HEK293 (cell line): ENCODE data around the gene SLC34A3.

Source experiments
- CTCF ChIA-PET: fragments of 350-600 bp; formaldehyde crosslinking; extraction: SDS; loops from one replicate; lab custom pipeline; 2021; ENCODE audit warnings: antibody characterized with exemption; lab: Yijun Ruan, JAX
- POLR2A ChIA-PET: fragments of 300-600 bp; formaldehyde crosslinking; extraction: SDS; loops from one replicate; lab custom pipeline; 2020; ENCODE audit warnings: antibody characterized with exemption, inconsistent platforms; lab: Yijun Ruan, JAX
- H3K27ac ChIP-seq: fragments of 200-500 bp; sonication (Bioruptor generic); 2 replicates; pipeline ENCODE4 v1.5.1; 2014; ENCODE audit warnings: low read depth, low read length, control low read depth, inconsistent platforms; ENCODE audit errors: extremely low read depth
- H3K36me3 ChIP-seq, 2 experiments: fragments of 200-500 bp in 1 of 2; sonication (Bioruptor generic) in 1 of 2; 1 replicate in 1 of 2; 2 replicates in 1 of 2; pipeline ENCODE4 v1.5.1; 2014 to 2017; ENCODE audit warnings: inconsistent platforms in 2 of 2, low read length in 2 of 2; ENCODE audit not compliant: control insufficient read depth in 2 of 2, insufficient read depth in 1 of 2
- H3K4me1 ChIP-seq: fragments of 200-500 bp; sonication (Bioruptor generic); 2 replicates; pipeline ENCODE4 v1.5.1; 2014; ENCODE audit warnings: mild to moderate bottlenecking, low read length, inconsistent platforms; ENCODE audit not compliant: control insufficient read depth, insufficient read depth
- H3K4me3 ChIP-seq: 2 replicates; pipeline ENCODE4 v1.5.1; 2011; ENCODE audit warnings: low read depth, mild to moderate bottlenecking, control low read depth, low read length, moderate library complexity
- H3K9me3 ChIP-seq: fragments of 200-500 bp; sonication (Bioruptor generic); 2 replicates; pipeline ENCODE4 v1.5.1; 2014; ENCODE audit warnings: low read depth, low read length, inconsistent platforms; ENCODE audit not compliant: control insufficient read depth, insufficient read depth
- HOXC10 ChIP-seq: sonication (generic); formaldehyde crosslinking; IDR thresholded peaks from 2 replicates; pipeline ENCODE4 v1.8.1; 2023; ENCODE audit warnings: mild to moderate bottlenecking, missing genetic modification reagents
- KLF16 ChIP-seq: fragments of 450-650 bp; formaldehyde crosslinking; IDR thresholded peaks from 2 replicates; pipeline ENCODE4 v1.5.1; 2017; ENCODE audit warnings: missing biosample characterization, missing genetic modification characterization
- MZF1 ChIP-seq: fragments of 450-650 bp; formaldehyde crosslinking; IDR thresholded peaks from 2 replicates; pipeline ENCODE4 v1.5.1; 2017; ENCODE audit warnings: missing biosample characterization, missing genetic modification characterization, borderline replicate concordance
- SETDB1 ChIP-seq: IDR thresholded peaks from one replicate; pipeline ENCODE4 v1.6.1; 2017; ENCODE audit warnings: mild to moderate bottlenecking, low read length, moderate library complexity, mixed read lengths; ENCODE audit not compliant: insufficient read length
- TCF7L2 ChIP-seq: IDR thresholded peaks from 2 replicates; pipeline ENCODE4 v1.6.1; 2011; ENCODE audit warnings: low read depth, mild to moderate bottlenecking, inconsistent platforms, low read length, moderate library complexity, borderline replicate concordance
- ZEB2 ChIP-seq: fragments of 450-650 bp; formaldehyde crosslinking; IDR thresholded peaks from 2 replicates; pipeline ENCODE4 v1.5.1; 2016; ENCODE audit warnings: missing biosample characterization, missing genetic modification characterization
- ZFHX2 ChIP-seq: fragments of 450-650 bp; formaldehyde crosslinking; conservative IDR thresholded peaks from 2 replicates; pipeline ENCODE4 v1.5.1; 2016; ENCODE audit warnings: missing biosample characterization, missing genetic modification characterization
- ZFP3 ChIP-seq: fragments of 450-650 bp; formaldehyde crosslinking; IDR thresholded peaks from 2 replicates; pipeline ENCODE4 v1.5.1; 2016; ENCODE audit warnings: low read depth, missing biosample characterization, missing genetic modification characterization
- ZNF146 ChIP-seq: fragments of 450-650 bp; formaldehyde crosslinking; IDR thresholded peaks from 2 replicates; pipeline ENCODE4 v1.5.1; 2016; ENCODE audit warnings: missing biosample characterization, missing genetic modification characterization
- ZNF169 ChIP-seq: fragments of 450-650 bp; formaldehyde crosslinking; IDR thresholded peaks from 2 replicates; pipeline ENCODE4 v1.5.1; 2016; ENCODE audit warnings: missing biosample characterization, missing genetic modification characterization
- ZNF202 ChIP-seq: fragments of 450-650 bp; formaldehyde crosslinking; IDR thresholded peaks from 2 replicates; pipeline ENCODE4 v1.5.1; 2016; ENCODE audit warnings: missing biosample characterization, missing genetic modification characterization, borderline replicate concordance
- ZNF311 ChIP-seq: fragments of 450-650 bp; formaldehyde crosslinking; IDR thresholded peaks from 2 replicates; pipeline ENCODE4 v1.5.1; 2017; ENCODE audit warnings: missing biosample characterization, missing genetic modification characterization, borderline replicate concordance
- ZNF37A ChIP-seq: fragments of 450-650 bp; IDR thresholded peaks from 2 replicates; pipeline ENCODE4 v1.5.1; 2018; ENCODE audit warnings: missing biosample characterization, missing genetic modification characterization
- ZNF529 ChIP-seq: fragments of 450-650 bp; formaldehyde crosslinking; IDR thresholded peaks from 2 replicates; pipeline ENCODE4 v1.5.1; 2017; ENCODE audit warnings: missing genetic modification characterization, missing biosample characterization; ENCODE audit not compliant: insufficient replicate concordance
- ZNF549 ChIP-seq: fragments of 450-650 bp; IDR thresholded peaks from 2 replicates; pipeline ENCODE4 v1.5.1; 2018; ENCODE audit warnings: missing biosample characterization, missing genetic modification characterization, mild to moderate bottlenecking, inconsistent platforms, moderate library complexity
- ZNF558 ChIP-seq: fragments of 450-650 bp; formaldehyde crosslinking; IDR thresholded peaks from 2 replicates; pipeline ENCODE4 v1.5.1; 2016; ENCODE audit warnings: missing biosample characterization, missing genetic modification characterization
- ZNF629 ChIP-seq: fragments of 450-650 bp; formaldehyde crosslinking; IDR thresholded peaks from 2 replicates; pipeline ENCODE4 v1.5.1; 2017; ENCODE audit warnings: missing biosample characterization, missing genetic modification characterization
- ZNF707 ChIP-seq: fragments of 450-650 bp; formaldehyde crosslinking; IDR thresholded peaks from 2 replicates; pipeline ENCODE4 v1.5.1; 2016; ENCODE audit warnings: missing biosample characterization, missing genetic modification characterization
- ZNF792 ChIP-seq: fragments of 450-650 bp; formaldehyde crosslinking; IDR thresholded peaks from 2 replicates; pipeline ENCODE4 v1.5.1; 2016; ENCODE audit warnings: missing biosample characterization, missing genetic modification characterization
- TF ChIP-seq, protein P1 (sequence below): fragments of 450-650 bp; formaldehyde crosslinking; IDR thresholded peaks from 2 replicates; pipeline ENCODE4 v1.5.1; 2016; ENCODE audit warnings: missing biosample characterization, missing genetic modification characterization
- TF ChIP-seq, protein P2 (sequence below): fragments of 450-650 bp; formaldehyde crosslinking; IDR thresholded peaks from 2 replicates; pipeline ENCODE4 v1.5.1; 2016; ENCODE audit warnings: missing biosample characterization, missing genetic modification characterization, borderline replicate concordance
- TF ChIP-seq, protein P3 (sequence below): fragments of 450-650 bp; formaldehyde crosslinking; IDR thresholded peaks from 2 replicates; pipeline ENCODE4 v1.5.1; 2016; ENCODE audit warnings: missing biosample characterization, missing genetic modification characterization
- TF ChIP-seq, protein P4 (sequence below): fragments of 450-650 bp; formaldehyde crosslinking; IDR thresholded peaks from 2 replicates; pipeline ENCODE4 v1.5.1; 2017; ENCODE audit warnings: missing biosample characterization, missing genetic modification characterization
- TF ChIP-seq, protein P5 (sequence below): fragments of 450-650 bp; formaldehyde crosslinking; IDR thresholded peaks from 2 replicates; pipeline ENCODE4 v1.5.1; 2017; ENCODE audit warnings: missing biosample characterization, missing genetic modification characterization

SLC34A3 gene

DNA sequence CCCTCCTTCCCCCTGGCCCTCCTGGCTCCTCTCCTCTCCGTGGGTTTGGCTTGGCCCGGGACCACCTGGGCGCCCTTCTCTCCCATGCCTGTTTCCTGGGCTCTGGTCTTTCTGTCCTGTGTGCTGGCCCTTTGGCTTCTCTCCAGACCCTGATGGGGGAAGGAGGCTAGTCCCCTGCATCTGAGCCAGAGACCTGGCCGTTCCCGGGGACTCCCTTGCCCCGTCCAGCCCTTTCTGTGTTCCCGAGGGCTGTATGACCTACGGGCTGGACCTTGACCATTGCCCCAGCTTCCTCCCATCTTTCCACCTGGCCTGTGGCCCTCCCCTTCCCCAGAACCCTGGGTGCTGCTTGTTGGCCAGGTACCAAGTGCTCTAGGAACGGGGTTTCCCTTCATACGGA, 32.8 kb downstream of the SLC34A3 start:
- CTCF ChIA-PET, result interaction anchor here (0.6 to 6.1 kb wide), 4 partner anchors 9 to 27 kb away, joined by 3 to 37 read pairs (median 4); no protein-coding TSS in a partner anchor
- no peaks in the 10 kb centered on the region for H3K9me3 ChIP-seq
- no peak overlapping the region for H3K4me3 ChIP-seq
- peaks cover 6 to 48% of the 10 kb centered on the region in 2 experiments; a peak in 2 of 3 replicates for H3K36me3 ChIP-seq
- H3K27ac ChIP-seq, result no peak overlapping the region
- no peaks in the 10 kb centered on the region for H3K4me1 ChIP-seq
- POLR2A ChIA-PET, result interaction anchor here (1.0 to 10.1 kb wide), 2 partner anchors 22 to 40 kb away, joined by 3 to 103 read pairs; partner anchors contain the start of gene TUBB4B
- TF ChIP-seq ZNF37A (tag by site-specific recombination) (no peak), ZNF529 (no peak), ZFHX2 (tag by site-specific recombination) (no peak), ZNF792 (no peak), HOXC10 (no peak), ZNF707 (tag by site-specific recombination) (no peak), ZNF146 (tag by site-specific recombination) (no peak), ZNF169 (no peak), ZNF629 (tag by site-specific recombination) (no peak), TCF7L2 (no peak), KLF16 (tag by site-specific recombination) (no peak), ZNF549 (tag by site-specific recombination) (no peak), ZEB2 (tag by site-specific recombination) (no peak)
- TF ChIP-seq, protein P1, sequence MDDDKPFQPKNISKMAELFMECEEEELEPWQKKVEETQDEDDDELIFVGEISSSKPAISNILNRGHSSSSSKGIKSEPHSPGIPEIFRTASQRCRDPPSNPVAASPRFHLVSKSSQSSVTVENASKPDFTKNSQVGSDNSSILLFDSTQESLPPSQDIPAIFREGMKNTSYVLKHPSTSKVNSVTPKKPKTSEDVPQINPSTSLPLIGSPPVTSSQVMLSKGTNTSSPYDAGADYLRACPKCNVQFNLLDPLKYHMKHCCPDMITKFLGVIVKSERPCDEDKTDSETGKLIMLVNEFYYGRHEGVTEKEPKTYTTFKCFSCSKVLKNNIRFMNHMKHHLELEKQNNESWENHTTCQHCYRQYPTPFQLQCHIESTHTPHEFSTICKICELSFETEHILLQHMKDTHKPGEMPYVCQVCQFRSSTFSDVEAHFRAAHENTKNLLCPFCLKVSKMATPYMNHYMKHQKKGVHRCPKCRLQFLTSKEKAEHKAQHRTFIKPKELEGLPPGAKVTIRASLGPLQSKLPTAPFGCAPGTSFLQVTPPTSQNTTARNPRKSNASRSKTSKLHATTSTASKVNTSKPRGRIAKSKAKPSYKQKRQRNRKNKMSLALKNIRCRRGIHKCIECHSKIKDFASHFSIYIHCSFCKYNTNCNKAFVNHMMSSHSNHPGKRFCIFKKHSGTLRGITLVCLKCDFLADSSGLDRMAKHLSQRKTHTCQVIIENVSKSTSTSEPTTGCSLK (tag by site-specific recombination), result no peak
- TF ChIP-seq, protein P2, sequence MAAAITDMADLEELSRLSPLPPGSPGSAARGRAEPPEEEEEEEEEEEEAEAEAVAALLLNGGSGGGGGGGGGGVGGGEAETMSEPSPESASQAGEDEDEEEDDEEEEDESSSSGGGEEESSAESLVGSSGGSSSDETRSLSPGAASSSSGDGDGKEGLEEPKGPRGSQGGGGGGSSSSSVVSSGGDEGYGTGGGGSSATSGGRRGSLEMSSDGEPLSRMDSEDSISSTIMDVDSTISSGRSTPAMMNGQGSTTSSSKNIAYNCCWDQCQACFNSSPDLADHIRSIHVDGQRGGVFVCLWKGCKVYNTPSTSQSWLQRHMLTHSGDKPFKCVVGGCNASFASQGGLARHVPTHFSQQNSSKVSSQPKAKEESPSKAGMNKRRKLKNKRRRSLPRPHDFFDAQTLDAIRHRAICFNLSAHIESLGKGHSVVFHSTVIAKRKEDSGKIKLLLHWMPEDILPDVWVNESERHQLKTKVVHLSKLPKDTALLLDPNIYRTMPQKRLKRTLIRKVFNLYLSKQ (tag by site-specific recombination), result no peak
- TF ChIP-seq, protein P3, sequence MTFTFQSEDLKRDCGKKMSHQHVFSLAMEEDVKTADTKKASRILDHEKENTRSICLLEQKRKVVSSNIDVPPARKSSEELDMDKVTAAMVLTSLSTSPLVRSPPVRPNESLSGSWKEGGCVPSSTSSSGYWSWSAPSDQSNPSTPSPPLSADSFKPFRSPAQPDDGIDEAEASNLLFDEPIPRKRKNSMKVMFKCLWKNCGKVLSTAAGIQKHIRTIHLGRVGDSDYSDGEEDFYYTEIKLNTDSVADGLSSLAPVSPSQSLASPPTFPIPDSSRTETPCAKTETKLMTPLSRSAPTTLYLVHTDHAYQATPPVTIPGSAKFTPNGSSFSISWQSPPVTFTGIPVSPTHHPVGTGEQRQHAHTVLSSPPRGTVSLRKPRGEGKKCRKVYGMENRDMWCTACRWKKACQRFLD (tag by site-specific recombination), result no peak
- TF ChIP-seq, protein P4, sequence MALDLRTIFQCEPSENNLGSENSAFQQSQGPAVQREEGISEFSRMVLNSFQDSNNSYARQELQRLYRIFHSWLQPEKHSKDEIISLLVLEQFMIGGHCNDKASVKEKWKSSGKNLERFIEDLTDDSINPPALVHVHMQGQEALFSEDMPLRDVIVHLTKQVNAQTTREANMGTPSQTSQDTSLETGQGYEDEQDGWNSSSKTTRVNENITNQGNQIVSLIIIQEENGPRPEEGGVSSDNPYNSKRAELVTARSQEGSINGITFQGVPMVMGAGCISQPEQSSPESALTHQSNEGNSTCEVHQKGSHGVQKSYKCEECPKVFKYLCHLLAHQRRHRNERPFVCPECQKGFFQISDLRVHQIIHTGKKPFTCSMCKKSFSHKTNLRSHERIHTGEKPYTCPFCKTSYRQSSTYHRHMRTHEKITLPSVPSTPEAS (tag by site-specific recombination), result no peak
- TF ChIP-seq, all 188 proteins: peak for 0

DNA sequence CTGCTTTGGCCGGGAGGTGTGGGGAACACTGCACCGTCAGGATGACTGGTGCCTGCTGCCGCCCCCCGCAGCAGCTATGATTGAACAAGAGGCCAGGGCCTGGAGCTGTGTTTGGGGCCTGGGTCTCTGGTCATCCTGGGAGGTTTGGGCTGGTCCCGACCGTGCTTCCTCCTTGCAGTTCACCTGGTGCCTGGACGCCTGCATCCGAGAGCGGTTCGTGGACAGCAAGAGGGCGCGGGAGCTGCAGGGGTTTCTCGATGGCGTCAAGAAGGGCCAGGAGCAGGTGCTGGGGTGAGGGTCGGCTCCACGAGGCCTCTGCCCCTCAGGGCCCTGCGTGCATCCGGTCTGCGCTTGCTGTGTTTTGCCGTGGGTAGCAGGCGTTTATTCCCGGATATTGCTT, 33.4 kb downstream of the SLC34A3 start:
- no peak for TF ChIP-seq MZF1 (tag by site-specific recombination)
- TF ChIP-seq ZNF558 (tag by site-specific recombination), result no peak
- TF ChIP-seq ZNF311 (tag by site-specific recombination), result no peak
- no peak for TF ChIP-seq SETDB1
- no peak for TF ChIP-seq ZFP3 (tag by site-specific recombination)
- TF ChIP-seq, protein P5, sequence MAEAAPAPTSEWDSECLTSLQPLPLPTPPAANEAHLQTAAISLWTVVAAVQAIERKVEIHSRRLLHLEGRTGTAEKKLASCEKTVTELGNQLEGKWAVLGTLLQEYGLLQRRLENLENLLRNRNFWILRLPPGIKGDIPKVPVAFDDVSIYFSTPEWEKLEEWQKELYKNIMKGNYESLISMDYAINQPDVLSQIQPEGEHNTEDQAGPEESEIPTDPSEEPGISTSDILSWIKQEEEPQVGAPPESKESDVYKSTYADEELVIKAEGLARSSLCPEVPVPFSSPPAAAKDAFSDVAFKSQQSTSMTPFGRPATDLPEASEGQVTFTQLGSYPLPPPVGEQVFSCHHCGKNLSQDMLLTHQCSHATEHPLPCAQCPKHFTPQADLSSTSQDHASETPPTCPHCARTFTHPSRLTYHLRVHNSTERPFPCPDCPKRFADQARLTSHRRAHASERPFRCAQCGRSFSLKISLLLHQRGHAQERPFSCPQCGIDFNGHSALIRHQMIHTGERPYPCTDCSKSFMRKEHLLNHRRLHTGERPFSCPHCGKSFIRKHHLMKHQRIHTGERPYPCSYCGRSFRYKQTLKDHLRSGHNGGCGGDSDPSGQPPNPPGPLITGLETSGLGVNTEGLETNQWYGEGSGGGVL (tag by site-specific recombination), result no peak
- TF ChIP-seq ZNF202, result no peak
- Histone ChIP-seq H3K36me3 (peaks cover 2 to 49% of the 10 kb centered on the region in 2 experiments; a peak in 2 of 3 replicates), H3K4me3 (no peak overlapping the region), H3K27ac (no peak overlapping the region), H3K9me3 (no peaks in the 10 kb centered on the region), H3K4me1 (no peaks in the 10 kb centered on the region)
- ChIA-PET CTCF (interaction anchor here (0.6 to 6.1 kb wide), 5 partner anchors 8 to 29 kb away, joined by 3 to 37 read pairs (median 3); no protein-coding TSS in a partner anchor), POLR2A (interaction anchor here (0.6 to 10.1 kb wide), 5 partner anchors 16 to 298 kb away, joined by 3 to 103 read pairs (median 4); partner anchors contain the start of gene TUBB4B)
